NCI-H446 treated with DMSO at 0.1 percent for 48 hours (cell line): Measurements from ENCODE around the gene USB1.
"Not testable (repeated sequence)": the region's sequence is repeated elsewhere in the genome, so short reads cannot be mapped to it uniquely, and the experiment has no call there.

ENCODE experiments used
- DNase-seq: peaks from one replicate; lab custom pipeline; 2025; lab: John Stamatoyannopoulos, UW

USB1 gene

DNA sequence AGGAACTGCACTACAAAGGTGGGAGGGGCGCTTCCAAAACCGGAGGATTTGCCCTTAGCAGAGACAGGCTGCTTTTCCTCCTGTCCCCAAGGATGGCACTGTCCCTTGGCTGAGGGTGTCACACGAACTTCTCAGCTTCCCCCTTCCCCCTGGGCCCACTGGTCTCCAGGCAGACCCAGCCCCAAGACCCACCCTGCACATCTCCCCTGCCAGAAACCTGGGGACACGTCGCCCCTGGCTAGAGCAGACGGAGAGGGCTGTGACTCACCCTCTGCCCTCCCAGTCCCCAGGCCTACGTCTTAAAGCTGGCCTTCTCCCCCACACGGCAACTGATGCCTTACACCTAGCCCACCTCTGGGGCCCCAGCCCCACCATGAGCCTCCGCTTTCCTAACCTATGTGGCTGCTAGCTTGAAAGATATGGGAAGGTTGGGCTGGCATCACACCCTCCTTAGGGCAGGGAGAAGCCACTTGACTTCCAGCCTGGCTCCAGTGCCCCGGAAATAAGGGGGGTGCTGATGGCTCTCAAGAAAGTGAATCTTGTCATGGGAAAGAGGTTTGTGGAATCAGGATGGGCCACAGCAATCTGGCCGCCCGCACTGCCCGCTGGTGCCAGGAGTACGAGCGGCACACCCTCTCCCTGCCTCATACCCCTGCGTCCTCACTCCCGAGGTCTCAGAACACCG lies 5.3 kb upstream of the USB1 start:
- no peak for DNase-seq

DNA sequence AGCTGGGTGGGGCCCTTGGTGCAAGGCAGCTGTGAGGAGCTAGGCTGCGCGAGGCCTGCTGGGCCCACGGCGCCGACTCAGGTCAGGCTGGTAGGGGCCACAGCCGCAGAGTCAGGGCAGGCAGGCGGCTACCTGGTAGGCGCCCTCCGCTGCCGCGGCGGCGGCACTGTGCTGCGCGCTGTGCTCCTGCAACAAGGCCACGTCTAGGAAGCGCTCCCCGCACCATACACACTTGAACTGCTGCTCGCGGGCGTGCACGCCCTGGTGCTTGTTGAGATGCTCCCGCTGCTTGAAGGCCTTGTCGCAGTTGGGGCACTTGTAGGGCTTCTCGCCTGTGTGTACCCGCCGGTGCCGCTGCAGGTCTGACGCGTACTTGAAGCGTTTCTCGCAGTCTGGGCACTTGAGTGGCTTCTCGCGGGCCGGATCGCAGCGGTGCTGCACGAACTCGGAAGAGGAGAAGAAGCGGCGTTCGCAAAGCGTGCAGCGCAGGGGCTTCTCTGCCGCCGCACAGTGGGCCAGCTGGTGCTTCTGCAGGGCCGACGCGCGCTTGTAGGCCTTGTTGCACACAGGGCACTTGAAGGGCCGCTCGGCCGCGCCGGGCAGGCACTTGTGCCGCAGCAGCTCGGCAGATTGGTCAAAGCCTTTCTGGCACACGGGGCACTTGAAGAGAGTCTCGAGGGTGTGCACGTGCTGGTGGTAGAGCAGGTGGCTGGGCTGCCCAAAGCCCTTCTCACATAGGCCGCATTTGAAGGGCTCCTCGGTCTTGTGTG lies 4.6 kb upstream of the USB1 start:
- no peak for DNase-seq

- DNase-seq, result no peak
Observed at GRCh38 chr16:57997176-57997527, 4.1 kb upstream of the USB1 start.

DNA sequence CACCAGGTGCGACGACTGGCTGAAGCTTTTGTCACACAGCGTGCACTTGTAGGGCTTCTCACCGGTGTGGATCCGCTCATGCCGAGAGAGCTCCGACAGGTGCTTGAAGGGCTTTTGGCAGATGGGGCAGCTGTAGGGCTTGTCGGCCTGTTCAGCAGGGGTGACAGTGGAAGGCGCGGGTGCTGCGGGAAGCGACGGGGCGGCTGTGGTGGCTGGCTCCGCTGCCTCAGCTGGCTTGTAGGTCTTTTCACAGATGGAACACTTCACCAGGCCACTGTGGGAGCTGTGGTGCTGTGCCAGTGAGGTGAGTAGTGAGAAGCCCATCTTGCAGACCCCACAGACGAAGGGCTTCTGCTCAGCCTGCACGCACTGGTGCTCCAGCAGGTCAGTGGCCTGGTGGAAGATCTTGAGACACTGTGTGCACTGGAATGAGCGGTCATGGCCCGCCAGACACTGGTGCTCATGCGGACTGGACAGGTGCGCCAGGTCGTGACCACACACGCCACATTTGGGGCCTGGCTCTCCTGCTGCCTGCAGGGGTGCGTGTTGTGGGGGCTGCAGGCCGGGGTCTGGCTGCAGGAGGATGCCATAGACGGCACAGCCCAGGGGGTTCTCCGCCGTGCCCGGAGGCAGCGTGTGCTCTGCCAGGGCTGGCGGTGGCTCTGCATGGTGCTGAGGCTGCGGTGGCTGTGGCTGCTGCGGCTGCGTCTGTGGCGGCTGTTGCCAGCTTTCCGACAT lies 3.5 kb upstream of the USB1 start:
- no peak for DNase-seq

- no peak for DNase-seq
Observed at GRCh38 chr16:57998486-57998885, 2.7 kb upstream of the USB1 start.

GRCh38 chr16:57998992-57999365 lies 2.2 kb upstream of the USB1 start:
- DNase-seq, result no peak

- DNase-seq, result no peak
Observed at GRCh38 chr16:57999366-57999970, 1.7 kb upstream of the USB1 start.

GRCh38 chr16:57999971-58000705 lies 1.1 kb upstream of the USB1 start, which contains the start of gene ZNF319:
Gene ZNF319 (minus strand): TSS chr16:58000672. CDS start chr16:57998265, 2,407 bp downstream.
- DNase-seq, result no peak

DNA sequence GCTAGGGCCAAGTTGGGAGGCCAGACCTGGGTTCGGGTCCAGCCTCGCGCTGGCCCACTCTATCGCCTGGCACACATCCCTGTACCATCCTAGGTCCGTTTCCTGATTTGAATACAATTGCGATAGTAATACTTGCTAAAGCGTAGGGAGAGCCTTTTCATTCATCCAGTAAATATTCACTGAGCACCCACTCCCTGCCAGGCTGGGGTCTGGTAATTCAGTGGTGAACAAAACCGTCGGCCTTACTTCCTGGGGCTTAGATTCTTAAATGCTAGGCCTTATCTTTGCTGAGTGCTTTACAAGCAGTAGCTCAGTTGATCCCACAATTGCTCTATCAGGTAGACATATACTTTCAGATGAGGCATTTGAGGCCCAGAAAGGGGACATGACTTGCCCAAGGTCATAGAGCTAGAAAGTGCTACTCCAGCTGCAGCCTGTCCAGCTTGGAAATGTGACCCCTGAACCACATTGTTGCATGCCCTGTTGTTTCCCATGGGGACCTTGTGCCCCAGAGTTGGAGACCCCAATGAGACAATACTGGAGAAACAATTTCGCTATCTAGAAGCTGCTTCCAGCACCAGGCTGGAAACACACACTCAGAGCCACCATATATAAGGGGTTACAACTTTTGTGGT lies 691 bp downstream of the USB1 start:
- no peak for DNase-seq

GRCh38 chr16:58002416-58002800 lies 1.2 kb downstream of the USB1 start:
- DNase-seq, result no peak

DNA sequence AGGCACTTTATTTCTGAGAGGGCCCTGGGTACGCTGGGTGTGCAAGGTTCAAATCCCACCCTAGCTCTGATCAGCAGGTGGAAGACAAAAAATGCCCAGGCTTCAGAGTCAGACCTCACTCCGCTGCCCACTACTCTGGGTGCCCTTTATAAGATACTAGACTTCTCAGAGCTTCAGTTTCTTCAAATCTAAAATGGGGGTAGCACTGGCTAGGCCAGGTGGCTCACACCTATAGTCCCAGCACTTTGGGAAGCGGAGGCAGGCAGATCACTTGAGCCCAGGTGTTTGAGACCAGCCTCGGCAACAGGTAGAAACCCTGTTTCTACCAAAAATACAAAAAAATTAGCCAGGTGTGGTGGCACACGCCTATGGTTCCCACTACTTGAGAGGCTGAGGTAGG lies 1.7 kb downstream of the USB1 start:
- no peak for DNase-seq

DNA sequence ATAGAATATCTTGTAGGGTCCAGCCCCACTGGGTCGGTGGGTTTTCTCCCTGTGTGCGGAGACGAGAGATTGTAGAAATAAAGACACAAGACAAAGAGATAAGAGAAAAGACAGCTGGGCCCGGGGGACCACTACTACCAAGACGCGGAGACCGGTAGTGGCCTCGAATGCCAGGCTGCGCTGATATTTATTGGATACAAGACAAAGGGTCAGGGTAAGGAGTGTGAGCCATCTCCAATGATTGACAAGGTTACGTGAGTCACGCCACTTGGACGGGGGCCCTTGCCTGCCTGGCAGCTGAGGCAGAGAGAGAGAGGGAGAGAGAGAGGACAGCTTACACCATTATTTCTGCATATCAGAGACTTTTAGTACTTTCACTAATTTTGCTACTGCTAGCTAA lies 3.5 kb downstream of the USB1 start:
- DNase-seq, result not testable (repeated sequence)

- no peak for DNase-seq
Observed at GRCh38 chr16:58009856-58010416, 8.7 kb downstream of the USB1 start.

DNA sequence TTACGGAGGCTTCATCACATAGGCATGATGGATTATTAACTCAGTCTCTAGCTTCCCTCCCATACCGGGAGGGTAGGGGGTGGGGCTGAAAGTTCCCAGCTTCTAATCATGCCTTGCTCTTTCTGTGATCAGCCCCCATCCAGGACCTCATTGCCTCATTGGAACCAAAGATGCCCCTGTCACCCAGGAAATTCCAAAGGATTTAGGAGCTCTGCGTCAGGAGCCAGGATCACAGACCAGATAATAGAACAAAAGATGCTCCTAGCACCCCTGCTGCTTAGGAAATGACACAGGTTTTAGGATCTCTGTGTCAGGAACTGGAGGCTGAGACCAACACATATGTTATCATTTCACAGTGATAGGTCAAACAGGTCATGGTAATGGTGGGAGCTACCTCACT lies 9.7 kb downstream of the USB1 start:
- no peak for DNase-seq

DNA sequence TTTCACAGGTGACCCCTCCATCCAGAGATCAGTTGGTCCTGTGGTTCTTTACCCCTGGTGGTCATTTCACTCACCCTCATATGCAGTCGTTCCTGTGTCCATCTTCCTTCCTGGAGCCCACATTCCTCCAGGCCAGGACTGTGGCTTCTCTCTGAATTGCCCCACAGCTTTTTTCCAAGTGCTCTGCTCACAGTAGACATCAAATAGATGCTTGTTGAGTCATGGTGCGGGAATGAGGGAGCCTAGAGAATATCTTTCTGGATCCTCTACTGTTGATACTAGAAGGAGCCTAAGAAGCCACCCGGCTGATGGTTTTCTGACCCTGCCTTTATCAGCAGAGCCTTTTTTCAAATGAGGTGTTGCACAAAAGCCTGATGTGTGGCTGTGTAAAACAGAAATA lies 10.4 kb downstream of the USB1 start:
- DNase-seq, result no peak

- DNase-seq, result no peak
Observed at GRCh38 chr16:58012481-58012880, 11.3 kb downstream of the USB1 start.

DNA sequence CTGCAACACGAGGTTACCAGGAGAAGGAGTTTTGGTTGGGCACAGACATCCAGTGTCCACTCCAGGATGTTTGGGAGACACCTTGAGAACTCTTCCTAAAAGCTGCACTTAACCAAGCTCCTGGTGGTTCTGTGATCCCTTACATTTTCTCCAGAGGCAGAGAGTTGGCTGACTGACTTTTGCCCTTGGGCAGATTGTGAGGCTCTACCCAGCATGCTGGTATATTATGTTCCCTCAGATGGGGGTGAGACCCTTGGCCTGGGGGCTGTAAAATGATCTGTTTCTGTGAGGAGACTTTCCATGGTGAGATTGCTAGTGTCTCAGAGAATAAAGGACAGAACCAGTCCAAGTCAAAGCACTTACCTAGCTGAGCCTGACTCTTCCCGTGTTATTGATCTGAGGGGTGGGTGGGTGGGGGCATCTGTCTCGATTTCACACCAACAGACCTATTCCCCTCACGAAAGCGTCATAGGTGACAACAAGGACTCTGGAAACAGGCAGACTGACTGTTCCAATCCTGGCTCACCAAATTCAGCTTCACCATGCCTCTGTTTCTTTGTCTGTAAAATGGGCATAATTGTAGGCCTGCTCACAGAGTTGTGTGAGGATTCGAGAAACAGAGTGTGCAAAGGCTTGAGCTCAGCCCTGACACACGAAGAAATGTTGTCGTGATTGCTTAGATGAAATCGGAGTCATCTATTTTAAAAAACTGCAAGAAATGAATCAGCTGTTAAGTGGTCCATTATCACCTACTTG lies 12.2 kb downstream of the USB1 start:
- DNase-seq, result no peak

DNA sequence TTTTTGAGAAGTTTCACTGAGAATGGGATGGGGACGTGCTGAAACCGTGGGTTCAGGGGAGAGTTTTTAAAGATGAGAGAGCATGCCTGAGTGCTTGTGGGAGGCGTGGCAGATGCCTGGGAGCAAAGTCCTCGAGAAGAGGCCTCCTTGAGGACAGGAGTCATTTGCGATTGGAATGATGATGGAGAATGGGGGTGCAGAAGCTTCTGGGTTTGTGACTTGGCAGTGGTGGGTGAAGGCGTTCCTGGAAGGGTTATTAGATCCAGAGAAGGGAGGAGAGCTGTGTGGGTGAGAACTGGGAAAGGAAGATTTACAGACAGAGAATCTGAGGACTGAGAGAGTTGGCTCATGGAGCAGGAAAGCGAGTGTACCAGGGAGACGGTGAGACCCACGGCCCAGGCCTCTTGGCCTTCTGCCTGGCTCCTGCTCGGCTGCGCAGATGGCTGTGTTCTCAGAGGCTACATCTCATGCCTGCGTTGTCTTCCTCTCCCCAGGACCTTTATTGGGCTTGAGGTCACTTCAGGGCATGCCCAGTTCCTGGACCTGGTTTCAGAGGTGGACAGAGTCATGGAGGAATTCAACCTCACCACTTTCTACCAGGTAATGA lies 15.7 kb downstream of the USB1 start:
- DNase-seq, result no peak

GRCh38 chr16:58018803-58019202 lies 17.6 kb downstream of the USB1 start:
- DNase-seq, result no peak
